ENCODE data around the gene COL4A3.
"Not testable (repeated sequence)": the region's sequence is repeated elsewhere in the genome, so short reads cannot be mapped to it uniquely, and the experiment has no call there.

The COL4A3 gene

DNA sequence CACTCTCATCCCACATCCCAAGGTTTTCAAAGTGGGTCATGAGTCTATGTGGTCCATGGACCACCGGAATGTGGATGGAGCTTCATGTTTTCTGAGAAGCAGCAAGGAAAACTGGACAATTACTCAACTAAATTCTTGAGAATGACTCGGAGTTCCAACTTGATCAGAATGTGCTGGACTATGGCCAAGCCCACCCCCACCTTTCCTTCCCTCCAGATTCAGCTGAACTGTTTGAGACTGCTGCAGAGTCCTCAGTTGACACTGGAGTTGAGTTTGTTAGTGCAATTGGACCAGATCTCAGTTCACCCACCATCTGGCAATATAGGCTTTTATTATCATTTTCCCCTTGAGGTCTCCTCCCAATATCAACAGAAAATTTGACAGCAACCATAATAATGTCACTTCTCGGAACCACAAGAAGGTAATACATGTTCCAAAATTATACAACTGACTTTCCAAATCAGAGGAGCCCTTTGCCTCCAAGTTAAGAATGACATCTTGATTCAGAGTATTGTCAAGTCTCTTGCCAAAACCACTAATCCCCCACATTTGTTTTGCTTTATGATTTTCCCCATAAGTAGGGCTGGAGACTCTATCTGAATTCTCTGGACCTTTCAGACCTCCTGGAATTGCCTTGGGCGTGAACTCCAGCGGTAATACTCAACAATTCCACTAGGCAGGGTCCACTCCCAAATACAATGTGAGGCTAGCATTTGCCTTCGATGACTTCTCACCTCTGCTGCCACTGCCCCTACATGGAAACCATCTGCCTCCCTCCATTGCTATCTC is 9.2 kb upstream of the COL4A3 start:
- no peak for DNase-seq (ENCODE audit: low spot score)

DNA sequence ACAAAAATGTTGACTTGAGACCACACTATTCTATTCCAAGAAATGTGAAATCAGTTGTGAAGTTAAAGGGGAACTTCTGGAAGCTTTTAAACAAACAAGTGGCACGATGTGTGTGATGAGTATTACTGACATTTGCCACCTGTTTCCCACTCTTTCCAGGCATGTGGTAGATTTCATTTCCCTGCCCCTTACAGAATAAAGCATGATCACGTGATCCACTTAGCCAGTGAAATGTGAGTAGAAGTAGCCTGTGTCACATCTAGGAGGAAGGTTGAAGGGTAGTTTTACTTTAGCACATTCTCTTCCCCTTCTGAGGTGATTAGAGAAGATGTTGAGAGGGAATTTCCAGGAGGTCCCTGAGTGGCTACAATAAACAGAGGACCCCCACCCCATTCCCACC is 4.3 kb upstream of the COL4A3 start:
- no peak for DNase-seq (ENCODE audit: low spot score)

GRCh38 chr2:227161947-227162346 is 2.5 kb upstream of the COL4A3 start:
- DNase-seq (ENCODE audit: low spot score): no peak

- no peak for DNase-seq (ENCODE audit: low spot score)
Observed at GRCh38 chr2:227163485-227163997, 883 bp upstream of the COL4A3 start.

- no peak for DNase-seq (ENCODE audit: low spot score)
Observed at GRCh38 chr2:227164763-227165291, 403 bp downstream of the COL4A3 start.

- not testable (repeated sequence) for DNase-seq (ENCODE audit: low spot score)
Observed at GRCh38 chr2:227171779-227172178, 7.4 kb downstream of the COL4A3 start.

DNA sequence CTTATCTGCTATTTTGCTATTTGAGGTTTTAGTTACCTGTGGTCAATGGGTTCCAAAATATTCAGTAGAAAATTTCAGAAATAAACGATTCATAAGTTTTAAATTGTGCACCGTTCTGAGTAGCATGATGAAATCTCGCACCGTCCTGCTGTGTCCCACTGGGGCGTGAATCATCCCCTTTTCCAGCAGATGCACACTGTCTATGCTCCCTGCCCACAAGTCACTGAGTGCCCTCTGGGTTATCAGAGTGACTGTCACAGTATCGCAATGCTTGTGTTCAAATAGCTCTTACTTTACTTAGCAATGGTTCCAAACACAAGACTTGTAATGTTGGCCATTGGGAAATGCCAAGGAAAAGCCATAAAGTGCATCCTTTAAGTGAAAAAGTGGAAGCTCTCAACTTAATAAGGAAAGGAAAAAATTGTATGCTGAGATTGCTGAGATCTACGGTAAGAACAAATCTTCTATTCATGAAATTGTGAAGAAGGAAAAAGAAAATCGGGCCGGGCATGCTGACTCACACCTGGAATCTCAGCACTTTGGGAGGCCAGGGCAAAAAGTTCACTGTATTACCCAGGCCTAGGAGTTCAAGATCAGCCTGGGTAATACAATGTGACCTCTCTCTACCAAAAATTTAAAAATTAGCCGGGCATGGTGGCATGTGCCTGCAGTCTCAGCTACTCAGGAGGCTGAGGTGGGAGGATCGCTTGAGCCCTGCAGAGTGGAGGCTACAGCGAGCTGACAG is 13.3 kb downstream of the COL4A3 start:
- no peak for DNase-seq (ENCODE audit: low spot score)

- DNase-seq (ENCODE audit: low spot score): no peak
Observed at GRCh38 chr2:227179988-227180685, 15.7 kb downstream of the COL4A3 start.

- no peak for DNase-seq (ENCODE audit: low spot score)
Observed at GRCh38 chr2:227180770-227181169, 16.3 kb downstream of the COL4A3 start.

DNA sequence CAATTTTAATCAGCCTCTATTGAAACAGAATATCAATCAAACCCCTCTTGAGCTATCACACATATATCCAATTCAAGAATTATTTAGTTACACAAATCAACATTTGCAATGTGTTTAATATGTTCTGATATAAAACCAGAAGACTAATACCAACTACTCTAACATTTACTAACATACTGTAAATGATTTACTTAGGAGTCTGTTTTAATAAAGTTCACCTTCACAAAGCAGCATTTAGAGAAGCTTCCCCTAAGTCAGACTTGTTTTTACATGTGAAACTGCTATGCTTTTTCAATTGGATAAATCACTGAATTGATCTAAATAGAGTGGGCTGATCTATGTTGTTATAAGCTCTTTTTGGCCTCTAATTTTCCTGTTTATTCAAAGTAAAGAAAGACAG is 18.3 kb downstream of the COL4A3 start:
- DNase-seq (ENCODE audit: low spot score): no peak

DNA sequence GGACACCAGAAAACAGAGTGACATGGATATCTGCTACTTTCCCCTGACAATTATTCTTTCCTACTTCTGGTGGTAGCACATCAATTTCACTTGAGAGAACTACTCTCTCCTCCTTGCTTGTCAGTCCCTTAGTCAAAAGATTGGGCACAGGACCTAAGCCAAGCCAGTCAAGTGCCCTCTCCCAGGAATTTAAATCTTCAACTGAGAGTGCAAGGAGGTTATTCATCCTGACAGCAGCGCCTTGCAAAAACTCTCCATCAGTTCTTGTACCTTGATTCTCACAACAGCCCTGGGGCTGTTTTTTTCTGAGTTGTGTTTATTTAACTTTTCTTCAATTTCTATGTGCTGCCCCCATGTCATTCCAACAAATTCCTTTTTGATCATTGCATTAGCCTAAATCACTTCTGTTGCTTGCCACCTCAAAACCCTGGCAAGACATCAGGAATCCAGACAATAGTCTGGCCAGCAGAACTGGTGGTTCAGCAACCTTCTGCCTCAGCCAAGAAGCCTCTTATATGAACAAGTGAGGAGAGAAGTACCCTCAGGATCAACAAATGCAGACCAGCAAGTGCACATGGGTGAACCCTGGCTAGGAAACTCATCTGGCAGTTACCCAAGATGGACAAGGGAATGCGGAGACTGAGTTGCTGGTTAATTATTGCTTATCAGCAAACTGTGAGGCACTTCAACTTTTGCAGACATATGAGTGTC is 19.4 kb downstream of the COL4A3 start:
- no peak for DNase-seq (ENCODE audit: low spot score)

DNA sequence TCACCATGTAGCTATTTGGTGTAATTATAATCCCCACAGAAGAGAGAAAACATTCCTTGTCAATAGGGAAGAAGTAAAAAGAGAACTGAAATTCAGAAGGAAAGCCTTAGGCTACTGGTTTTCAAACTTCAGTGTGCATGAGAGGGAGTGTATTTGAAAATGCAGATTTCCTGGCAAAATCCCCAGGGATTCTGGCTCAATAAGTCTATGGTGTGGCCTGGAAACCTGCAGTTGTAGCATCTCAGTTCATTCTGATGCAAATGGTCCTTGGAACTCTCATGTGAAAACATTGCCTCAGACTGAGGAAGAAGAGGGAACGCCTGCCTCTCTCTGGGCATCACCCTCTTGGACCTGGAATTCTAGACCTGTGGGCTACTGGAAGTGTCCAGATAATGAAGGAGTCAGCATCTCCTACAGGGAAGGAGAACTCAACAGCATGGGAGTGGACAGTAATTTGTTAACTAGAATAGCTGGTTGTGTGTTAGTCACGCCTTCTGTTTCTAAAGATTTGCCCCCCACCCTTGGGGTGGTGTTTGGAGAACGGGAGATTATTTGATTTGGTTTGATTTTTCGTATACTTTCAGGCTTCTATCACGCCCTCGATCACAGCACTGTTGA is 21.3 kb downstream of the COL4A3 start:
- no peak for DNase-seq (ENCODE audit: low spot score)

- no peak for DNase-seq (ENCODE audit: low spot score)
Observed at GRCh38 chr2:227186751-227187150, 22.3 kb downstream of the COL4A3 start.

GRCh38 chr2:227188292-227188691 is 23.9 kb downstream of the COL4A3 start:
- no peak for DNase-seq (ENCODE audit: low spot score)

DNA sequence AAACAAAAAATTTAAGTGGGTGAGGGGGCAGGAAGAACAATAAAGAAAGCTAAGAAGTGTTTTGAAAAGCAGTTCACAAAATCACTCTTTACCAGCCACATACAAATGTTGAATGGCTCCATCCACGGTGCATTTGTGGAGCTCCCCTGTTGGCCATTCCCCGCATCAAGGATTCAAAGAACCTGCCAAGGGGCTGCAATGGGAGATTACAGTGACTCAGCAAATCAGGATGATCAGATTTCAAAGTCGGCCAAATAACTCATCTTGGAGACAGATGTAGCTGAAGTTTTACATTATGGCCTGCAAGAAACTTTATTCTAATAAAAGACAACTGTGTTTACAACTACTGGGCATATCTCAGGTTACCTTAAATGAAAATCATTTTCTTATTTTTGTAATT is 26.9 kb downstream of the COL4A3 start:
- no peak for DNase-seq (ENCODE audit: low spot score)

DNA sequence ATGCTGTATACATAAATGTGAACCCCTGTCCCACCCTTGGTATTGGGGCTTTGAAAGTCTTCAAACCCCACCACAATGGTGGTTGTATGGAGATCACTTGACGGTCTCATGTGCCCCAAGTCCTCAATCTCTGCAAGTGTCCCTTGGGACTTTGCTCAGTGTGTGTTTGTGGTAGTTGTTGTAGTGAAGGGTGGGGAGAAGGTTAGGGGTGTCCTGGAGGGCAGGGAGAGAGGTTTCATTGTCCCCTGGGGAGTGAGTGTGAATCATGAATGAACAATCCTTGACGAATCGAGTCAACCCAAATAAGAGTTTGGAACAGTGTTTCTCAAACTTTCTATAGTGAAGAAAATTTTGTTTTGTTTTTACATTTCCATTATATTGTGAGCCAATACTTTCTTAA is 28.1 kb downstream of the COL4A3 start:
- no peak for DNase-seq (ENCODE audit: low spot score)

- no peak for DNase-seq (ENCODE audit: low spot score)
Observed at GRCh38 chr2:227194219-227194618, 29.8 kb downstream of the COL4A3 start.

- DNase-seq (ENCODE audit: low spot score): no peak
Observed at GRCh38 chr2:227198866-227199265, 34.4 kb downstream of the COL4A3 start.

GRCh38 chr2:227201771-227202170 is 37.3 kb downstream of the COL4A3 start:
- no peak for DNase-seq (ENCODE audit: low spot score)

- DNase-seq (ENCODE audit: low spot score): no peak
Observed at GRCh38 chr2:227204452-227204851, 40.0 kb downstream of the COL4A3 start.

DNA sequence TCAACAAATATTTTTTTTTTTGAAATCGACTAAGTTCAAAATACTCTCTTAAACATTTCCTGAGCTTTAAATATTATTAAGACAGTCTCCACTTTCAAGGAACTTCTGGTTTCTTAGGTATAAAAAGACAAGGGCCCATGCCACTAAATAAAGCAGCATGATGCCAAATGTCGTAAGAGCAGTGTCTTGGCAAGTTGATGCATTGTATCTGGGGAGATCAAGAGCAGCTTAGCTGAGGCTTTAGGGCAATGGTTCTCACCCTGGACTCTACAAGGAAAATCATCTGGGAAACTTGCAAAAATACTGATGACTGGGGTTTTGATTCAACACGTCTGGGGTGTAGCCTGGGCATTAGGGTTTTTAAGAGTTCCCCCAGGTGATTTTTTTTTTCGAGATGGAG is 41.3 kb downstream of the COL4A3 start:
- no peak for DNase-seq (ENCODE audit: low spot score)
